SU-DHL-6 (cell line): ENCODE results near the gene RAX2.

Source experiments
- EZH2phosphoT487 ChIP-seq: fragments of 200-600 bp; sonication (generic), shearing (Covaris generic); conservative IDR thresholded peaks from 2 replicates; pipeline ENCODE4 v1.6.1; 2018; ENCODE audit warnings: mild to moderate bottlenecking, antibody characterized with exemption, low read length, moderate library complexity, mixed read lengths
- TF ChIP-seq, protein P1 (sequence below): fragments of 200-600 bp; sonication (generic); IDR thresholded peaks from one replicate; pipeline ENCODE4 v1.5.1; 2017; ENCODE audit warnings: antibody characterized with exemption, mild to moderate bottlenecking, low read length, moderate library complexity; ENCODE audit not compliant: insufficient read depth, poor library complexity, severe bottlenecking

DNA sequence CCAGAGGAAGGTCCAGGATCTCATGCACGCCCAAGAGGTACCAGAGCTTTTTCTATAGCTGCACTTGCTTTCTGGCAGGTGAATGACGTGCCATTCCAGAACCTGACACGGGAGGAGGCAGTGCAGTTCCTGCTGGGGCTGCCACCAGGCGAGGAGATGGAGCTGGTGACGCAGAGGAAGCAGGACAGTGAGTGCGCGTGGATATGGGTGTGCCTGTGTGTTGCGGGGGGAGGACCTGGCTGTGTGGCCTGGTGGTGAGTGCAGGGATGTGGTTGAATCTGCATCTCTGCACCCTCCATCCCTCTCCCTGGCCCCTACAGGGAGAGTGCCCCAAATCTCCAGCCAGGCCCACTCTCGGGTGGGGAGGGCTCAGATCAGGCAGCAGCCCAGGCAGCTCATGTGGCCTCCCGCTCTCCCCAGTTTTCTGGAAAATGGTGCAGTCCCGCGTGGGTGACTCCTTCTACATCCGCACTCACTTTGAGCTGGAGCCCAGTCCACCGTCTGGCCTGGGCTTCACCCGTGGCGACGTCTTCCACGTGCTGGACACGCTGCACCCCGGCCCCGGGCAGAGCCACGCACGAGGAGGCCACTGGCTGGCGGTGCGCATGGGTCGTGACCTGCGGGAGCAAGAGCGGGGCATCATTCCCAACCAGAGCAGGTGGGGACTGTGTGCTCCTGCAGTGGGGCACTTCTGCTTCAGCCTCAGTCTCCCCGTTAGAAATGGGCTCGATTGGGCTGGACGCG is 33.4 kb downstream of the RAX2 start:
- TF ChIP-seq, protein P1, sequence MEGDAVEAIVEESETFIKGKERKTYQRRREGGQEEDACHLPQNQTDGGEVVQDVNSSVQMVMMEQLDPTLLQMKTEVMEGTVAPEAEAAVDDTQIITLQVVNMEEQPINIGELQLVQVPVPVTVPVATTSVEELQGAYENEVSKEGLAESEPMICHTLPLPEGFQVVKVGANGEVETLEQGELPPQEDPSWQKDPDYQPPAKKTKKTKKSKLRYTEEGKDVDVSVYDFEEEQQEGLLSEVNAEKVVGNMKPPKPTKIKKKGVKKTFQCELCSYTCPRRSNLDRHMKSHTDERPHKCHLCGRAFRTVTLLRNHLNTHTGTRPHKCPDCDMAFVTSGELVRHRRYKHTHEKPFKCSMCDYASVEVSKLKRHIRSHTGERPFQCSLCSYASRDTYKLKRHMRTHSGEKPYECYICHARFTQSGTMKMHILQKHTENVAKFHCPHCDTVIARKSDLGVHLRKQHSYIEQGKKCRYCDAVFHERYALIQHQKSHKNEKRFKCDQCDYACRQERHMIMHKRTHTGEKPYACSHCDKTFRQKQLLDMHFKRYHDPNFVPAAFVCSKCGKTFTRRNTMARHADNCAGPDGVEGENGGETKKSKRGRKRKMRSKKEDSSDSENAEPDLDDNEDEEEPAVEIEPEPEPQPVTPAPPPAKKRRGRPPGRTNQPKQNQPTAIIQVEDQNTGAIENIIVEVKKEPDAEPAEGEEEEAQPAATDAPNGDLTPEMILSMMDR = no peak
- no peak for TF ChIP-seq EZH2phosphoT487
